HUES6 (cell line): ENCODE data around the gene SLAMF1.
A peak's percentile ranks its signal among the peaks of the same experiment; 100 is the strongest.
"Not testable (repeated sequence)": the region's sequence is repeated elsewhere in the genome, so short reads cannot be mapped to it uniquely, and the experiment has no call there.

Experiments
- H3K27ac ChIP-seq: 2 replicates; pipeline ENCODE4 v1.7.0; 2013; ENCODE audit warnings: low read depth, mild to moderate bottlenecking, low read length, inconsistent platforms
- H3K27me3 ChIP-seq: 2 replicates; pipeline ENCODE4 v1.6.1; 2013; ENCODE audit warnings: low read length; ENCODE audit not compliant: control insufficient read depth, insufficient read depth
- H3K36me3 ChIP-seq: 2 replicates; pipeline ENCODE4 v1.6.1; 2013; ENCODE audit warnings: low read length; ENCODE audit not compliant: control insufficient read depth, insufficient read depth
- H3K4me1 ChIP-seq: 2 replicates; pipeline ENCODE4 v1.6.1; 2013; ENCODE audit warnings: low read length; ENCODE audit not compliant: control insufficient read depth, insufficient read depth
- H3K4me3 ChIP-seq: 2 replicates; pipeline ENCODE4 v1.5.1; 2013; ENCODE audit warnings: low read depth, low read length
- H3K9ac ChIP-seq: one replicate; pipeline ENCODE4 v1.6.1; 2013; ENCODE audit warnings: mild to moderate bottlenecking, low read length
- H3K9me3 ChIP-seq: 2 replicates; pipeline ENCODE4 v1.6.1; 2013; ENCODE audit warnings: low read depth, low read length; ENCODE audit not compliant: control insufficient read depth, insufficient read depth

The SLAMF1 gene

DNA sequence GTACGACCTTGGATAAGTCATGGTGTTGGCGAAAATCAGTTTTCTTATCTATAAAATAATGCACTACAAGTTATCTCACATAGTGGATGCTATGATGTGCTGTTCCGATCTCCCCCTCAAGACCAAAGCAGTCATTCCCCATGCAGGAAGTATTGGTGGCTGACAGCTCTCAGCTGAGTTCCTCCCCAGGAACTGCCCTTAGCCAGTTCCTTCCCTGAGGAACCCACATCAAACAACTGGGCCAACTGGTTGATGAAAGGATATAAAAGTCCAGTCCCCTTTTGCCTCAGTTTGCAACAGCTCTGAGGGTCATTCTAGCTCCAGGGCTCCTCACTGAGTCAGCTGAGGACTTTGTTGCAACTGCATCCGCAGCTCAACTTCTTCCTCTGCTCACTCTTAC lies 16.1 kb upstream of the SLAMF1 start:
- Histone ChIP-seq H3K27ac (0 out of 2 replicates have a peak overlapping the region, but pooled peaks have one; percentile 21), H3K4me1 (peaks cover 30% of the 10 kb centered on the region), H3K36me3 (no peaks in the 10 kb centered on the region), H3K4me3 (no peak overlapping the region), H3K9ac (no peak overlapping the region), H3K9me3 (peaks cover 13% of the 10 kb centered on the region; the same call in 1 of the 2 replicates), H3K27me3 (no peaks in the 10 kb centered on the region)

DNA sequence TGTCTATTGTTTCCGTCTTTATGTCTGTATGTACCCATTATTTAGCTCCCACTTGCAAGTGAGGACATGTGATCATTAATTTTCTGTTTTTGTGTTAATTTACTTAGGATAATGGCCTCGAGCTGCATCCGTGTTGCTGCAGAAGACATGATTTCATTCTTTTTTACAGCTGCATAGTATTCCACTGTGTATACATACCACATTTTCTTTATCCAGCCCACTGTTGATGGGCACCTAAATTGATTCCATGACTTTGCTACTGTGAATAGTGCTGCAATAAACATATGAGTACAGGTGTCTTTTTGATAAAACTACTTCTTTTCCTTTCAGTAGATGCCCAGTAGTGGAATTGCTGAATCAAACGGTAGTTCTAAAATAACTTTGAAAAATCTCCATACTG lies 12.7 kb upstream of the SLAMF1 start:
- Histone ChIP-seq H3K4me1 (peaks cover 14% of the 10 kb centered on the region; the same call in 1 of the 2 replicates), H3K36me3 (no peaks in the 10 kb centered on the region), H3K27ac (no peak overlapping the region), H3K4me3 (no peak overlapping the region), H3K27me3 (no peaks in the 10 kb centered on the region), H3K9ac (no peak overlapping the region), H3K9me3 (peaks cover 13% of the 10 kb centered on the region; the same call in 1 of the 2 replicates)

DNA sequence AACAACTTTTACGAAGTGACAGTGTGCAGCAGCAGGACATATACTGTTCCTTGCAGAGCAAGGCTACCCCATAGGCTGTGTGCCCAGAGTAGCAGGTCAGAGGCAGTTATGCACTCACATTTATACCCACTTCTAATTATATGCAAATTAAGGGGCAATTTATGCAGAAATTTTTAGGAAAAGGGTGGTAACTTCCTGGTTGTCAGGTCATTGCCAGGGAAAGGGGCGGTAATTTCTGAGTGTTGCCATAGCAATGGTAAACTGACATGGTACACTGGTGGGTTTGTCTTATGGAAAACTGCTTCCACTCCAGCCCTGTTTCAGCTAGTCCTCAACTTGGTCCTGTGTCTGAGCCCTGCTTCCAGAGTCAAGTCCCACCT lies 12.0 kb upstream of the SLAMF1 start:
- Histone ChIP-seq H3K9ac (peak overlapping the region; percentile 37), H3K27ac (peak overlapping the region; percentile 39; the same call in 1 of the 2 replicates)

DNA sequence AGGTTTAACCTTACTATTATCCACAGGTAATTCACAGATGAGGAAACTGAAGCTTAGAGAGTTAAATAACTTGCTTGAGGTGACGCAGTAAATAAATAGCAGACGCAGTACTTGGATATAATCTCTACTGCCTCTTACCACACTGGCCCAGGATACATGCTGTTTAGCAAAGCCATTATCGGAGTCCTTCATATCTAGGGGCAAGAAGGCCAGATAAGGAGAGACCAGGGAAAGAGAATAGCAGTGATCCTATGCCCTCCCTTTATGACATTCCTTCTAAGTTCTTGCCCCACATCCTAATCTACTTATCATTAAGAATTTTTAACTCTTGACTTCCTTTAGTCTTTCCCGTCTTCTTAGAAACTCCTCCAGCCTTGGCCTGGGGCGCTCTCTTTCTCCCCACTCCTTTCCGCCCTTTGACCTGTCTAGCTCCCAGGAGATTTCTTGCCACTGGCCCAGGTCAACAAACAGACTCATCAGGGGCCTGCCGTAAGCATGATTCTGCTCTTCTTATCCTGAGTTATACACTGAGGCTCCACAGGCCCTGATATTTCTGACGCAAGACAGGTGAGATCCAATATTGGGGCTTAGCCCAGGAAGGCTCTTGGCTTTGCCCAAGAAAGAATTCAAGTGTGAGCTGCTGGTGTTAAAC lies 11.4 kb upstream of the SLAMF1 start:
- peak overlapping the region; percentile 53; the same call in 1 of the 2 replicates for H3K27ac ChIP-seq
- no peaks in the 10 kb centered on the region for H3K27me3 ChIP-seq

More for the DNA sequence above, 12.0 kb upstream of the SLAMF1 start:
- Histone ChIP-seq H3K36me3 (no peaks in the 10 kb centered on the region), H3K4me3 (no peak overlapping the region), H3K27me3 (no peaks in the 10 kb centered on the region), H3K4me1 (peaks cover 22% of the 10 kb centered on the region; the same call in 1 of the 2 replicates), H3K9me3 (peaks cover 13% of the 10 kb centered on the region; the same call in 1 of the 2 replicates)

DNA sequence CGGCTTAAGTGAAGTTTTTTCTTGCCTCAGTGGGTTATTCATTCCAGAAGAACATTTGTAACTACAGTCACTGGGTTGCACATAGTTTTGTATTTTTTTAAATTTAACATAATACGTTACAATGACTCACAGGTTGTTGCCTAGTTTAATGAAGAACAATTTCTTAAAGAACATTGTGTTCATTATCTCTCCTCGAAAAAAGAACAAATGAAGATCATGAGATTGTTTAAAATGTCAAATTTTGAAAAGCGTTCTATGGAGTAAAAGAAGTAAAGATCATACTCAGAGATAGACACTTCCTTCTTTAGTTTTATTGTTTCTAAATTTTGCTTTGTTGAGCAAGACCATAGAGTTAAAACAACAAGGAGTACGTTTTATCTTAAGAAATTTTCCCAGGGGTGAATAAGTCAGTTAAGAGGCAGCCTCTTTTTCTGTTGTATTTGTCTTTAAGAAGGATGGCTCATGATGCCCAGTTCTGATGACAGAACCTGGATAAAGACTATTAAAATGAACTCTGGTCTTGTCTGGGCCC lies 10.5 kb upstream of the SLAMF1 start:
- H3K27me3 ChIP-seq, result no peaks in the 10 kb centered on the region
- no peak overlapping the region for H3K4me3 ChIP-seq
- H3K4me1 ChIP-seq, result peaks cover 37% of the 10 kb centered on the region
- no peaks in the 10 kb centered on the region for H3K36me3 ChIP-seq
- H3K9me3 ChIP-seq, result peaks cover 13% of the 10 kb centered on the region; the same call in 1 of the 2 replicates
- peak overlapping the region; percentile 53; the same call in 1 of the 2 replicates for H3K27ac ChIP-seq
- H3K9ac ChIP-seq, result no peak overlapping the region

More for the DNA sequence above, 11.4 kb upstream of the SLAMF1 start:
- peaks cover 13% of the 10 kb centered on the region; the same call in 1 of the 2 replicates for H3K9me3 ChIP-seq
- H3K4me1 ChIP-seq, result peaks cover 27% of the 10 kb centered on the region; the same call in 1 of the 2 replicates
- peak overlapping the region; percentile 43 for H3K9ac ChIP-seq
- no peaks in the 10 kb centered on the region for H3K36me3 ChIP-seq
- H3K4me3 ChIP-seq, result no peak overlapping the region

DNA sequence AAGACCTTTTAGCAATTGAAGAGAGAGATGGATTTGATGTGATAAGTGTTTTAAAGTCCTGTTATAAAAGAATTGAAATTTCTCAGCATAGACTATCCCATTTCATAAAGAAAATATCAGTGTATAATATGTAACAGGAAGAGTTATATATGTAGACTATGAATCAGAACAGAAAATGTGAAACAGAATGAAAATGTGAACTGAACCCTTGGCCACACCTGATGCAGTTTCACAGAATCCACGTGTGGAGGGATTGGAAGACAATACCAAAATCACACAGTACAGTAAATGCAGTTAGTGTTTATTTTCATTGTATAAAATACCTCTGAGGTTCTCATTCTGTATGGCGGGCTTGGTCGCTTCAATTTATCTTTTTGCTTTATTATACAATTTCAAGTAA lies 9.9 kb upstream of the SLAMF1 start:
- peaks cover 13% of the 10 kb centered on the region; the same call in 1 of the 2 replicates for H3K9me3 ChIP-seq
- peaks cover 41% of the 10 kb centered on the region for H3K4me1 ChIP-seq
- no peaks in the 10 kb centered on the region for H3K36me3 ChIP-seq
- no peak overlapping the region for H3K27ac ChIP-seq
- no peak overlapping the region for H3K4me3 ChIP-seq
- no peaks in the 10 kb centered on the region for H3K27me3 ChIP-seq
- H3K9ac ChIP-seq, result no peak overlapping the region

DNA sequence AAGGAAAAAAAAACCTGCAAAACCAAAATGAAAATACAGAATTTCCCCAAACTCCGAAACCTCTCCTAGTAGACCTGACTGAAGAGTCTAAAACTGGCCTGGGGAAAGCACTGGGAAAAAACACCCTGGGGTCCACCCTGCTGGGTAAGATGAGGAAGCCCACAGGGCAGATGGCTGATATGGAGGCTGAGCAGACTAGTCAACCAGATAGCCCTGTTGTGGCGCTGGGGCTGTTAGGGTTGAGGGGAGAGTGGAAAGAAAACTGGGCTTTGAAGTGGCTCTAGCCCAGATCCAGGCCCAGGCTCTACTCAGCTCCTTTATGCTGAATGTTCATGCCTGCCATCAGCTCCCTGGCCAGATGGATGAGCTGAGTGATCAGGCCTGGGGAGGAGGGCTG lies 6.8 kb upstream of the SLAMF1 start:
- peak overlapping the region; percentile 81 for H3K9ac ChIP-seq
- H3K9me3 ChIP-seq, result no peaks in the 10 kb centered on the region
- H3K27ac ChIP-seq, result peak overlapping the region; percentile 73
- H3K4me1 ChIP-seq, result peaks cover 51% of the 10 kb centered on the region
- no peak overlapping the region for H3K4me3 ChIP-seq
- no peaks in the 10 kb centered on the region for H3K27me3 ChIP-seq
- no peaks in the 10 kb centered on the region for H3K36me3 ChIP-seq

DNA sequence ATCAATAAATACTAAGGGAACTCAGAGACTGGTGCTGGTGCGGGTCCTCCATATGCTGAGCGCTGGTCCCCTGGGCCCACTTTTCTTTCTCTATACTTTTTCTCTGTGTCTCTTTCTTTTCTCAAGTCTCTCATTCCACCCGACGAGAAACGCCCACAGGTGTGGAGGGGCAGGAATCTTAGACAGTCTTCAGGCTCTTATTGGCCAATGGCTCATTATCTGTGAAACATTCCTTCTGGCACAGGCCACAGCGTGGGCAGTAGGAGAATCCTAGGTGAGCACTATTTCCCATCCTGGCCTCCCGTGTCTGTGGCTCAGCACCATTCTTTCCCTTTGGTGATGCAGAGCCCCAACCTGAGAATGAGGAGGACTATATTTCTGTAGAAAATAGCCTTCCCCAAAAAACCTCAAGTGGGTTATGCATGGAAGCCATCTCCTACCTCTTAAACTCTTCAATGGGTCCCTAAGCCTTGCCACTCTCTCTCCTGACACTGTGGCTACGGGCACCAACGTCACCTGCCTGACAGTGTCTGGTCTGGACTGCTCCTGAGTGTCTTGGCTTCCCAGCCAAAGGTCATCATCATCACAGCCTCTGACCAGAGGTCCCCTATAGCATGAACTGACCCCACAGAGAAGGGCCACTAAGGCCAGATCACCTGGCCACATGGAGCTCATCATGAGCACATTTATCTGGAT lies 6.2 kb upstream of the SLAMF1 start:
- Histone ChIP-seq H3K9ac (peak overlapping the region; percentile 81), H3K4me3 (0 out of 2 replicates have a peak overlapping the region, but pooled peaks have one; percentile 5), H3K27ac (peak overlapping the region; percentile 73)

DNA sequence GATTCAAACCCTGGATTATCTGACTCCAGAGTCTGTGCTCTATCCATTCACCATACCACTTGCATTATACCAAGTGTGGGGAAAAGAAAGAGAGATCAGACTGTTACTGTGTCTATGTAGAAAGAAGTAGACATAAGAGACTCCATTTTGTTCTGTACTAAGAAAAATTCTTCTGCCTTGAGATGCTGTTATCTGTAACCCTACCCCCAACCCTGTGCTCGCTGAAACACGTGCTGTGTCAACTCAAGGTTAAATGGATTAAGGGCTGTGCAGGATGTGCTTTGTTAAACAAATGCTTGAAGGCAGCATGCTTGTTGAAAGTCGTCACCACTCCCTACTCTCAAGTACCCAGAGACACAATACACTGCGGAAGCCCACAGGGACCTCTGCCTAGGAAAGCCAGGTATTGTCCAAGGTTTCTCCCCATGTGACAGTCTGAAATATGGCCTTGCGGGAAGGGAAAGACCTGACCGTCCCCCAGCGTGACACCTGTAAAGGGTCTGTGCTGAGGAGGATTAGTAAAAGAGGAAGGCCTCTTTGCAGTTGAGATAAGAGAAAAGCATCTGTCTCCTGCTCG lies 5.3 kb upstream of the SLAMF1 start:
- H3K27me3 ChIP-seq, H3K36me3 ChIP-seq, H3K9me3 ChIP-seq: not testable (repeated sequence)
- Histone ChIP-seq H3K4me3 (peak overlapping the region; percentile 5; the same call in 1 of the 2 replicates), H3K9ac (peak overlapping the region; percentile 81), H3K4me1 (peaks cover 43% of the 10 kb centered on the region), H3K27ac (peak overlapping the region; percentile 93)

More for the DNA sequence above, 6.2 kb upstream of the SLAMF1 start:
- Histone ChIP-seq H3K27me3 (no peaks in the 10 kb centered on the region), H3K9me3 (no peaks in the 10 kb centered on the region), H3K4me1 (peaks cover 46% of the 10 kb centered on the region), H3K36me3 (no peaks in the 10 kb centered on the region)

DNA sequence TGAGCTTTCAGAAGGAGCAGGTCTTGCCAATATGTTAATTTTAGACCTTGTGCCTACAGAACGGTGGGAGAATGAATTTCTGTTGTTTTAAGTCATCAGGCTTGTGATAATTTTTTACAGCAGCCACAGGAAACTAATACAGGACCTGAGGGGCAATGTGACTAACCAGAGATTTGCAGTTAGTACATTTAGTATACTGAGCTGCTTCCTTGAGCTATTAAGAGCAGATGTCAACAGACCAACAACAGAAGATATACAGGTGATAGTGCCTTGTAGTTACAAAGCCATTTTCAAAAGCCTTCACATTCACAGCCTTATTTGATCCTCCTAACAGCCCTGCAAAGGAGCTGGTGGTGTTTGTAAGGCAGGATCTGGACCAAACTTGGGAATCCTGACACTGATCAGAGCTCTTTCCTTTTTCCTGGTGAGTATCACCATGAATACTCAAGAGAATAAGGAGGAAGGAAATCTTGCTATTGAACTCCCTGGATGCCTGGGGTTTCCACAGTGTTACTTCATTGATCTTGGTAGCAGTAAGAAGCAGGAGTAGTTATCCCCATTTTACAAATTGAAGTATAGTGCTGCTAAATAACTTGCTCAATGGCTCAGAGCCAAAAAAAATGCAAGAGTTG lies 4.7 kb upstream of the SLAMF1 start:
- Histone ChIP-seq H3K36me3 (no peaks in the 10 kb centered on the region), H3K9me3 (no peaks in the 10 kb centered on the region), H3K27me3 (no peaks in the 10 kb centered on the region), H3K27ac (peak overlapping the region; percentile 93), H3K4me1 (peaks cover 43% of the 10 kb centered on the region), H3K4me3 (no peak overlapping the region; the same call in 1 of the 2 replicates), H3K9ac (peak overlapping the region; percentile 58)
